Loucy (cell line): ENCODE data around the gene MOCS1.

Experiments used
- H2AFZ ChIP-seq: fragments of 200-600 bp; sonication (generic); 2 replicates; pipeline ENCODE4 v1.6.0; 2016; ENCODE audit warnings: antibody characterized with exemption, mild to moderate bottlenecking, low read length, moderate library complexity
- H3F3A ChIP-seq: fragments of 200-600 bp; 2 replicates; pipeline ENCODE4 v1.6.0; 2016; ENCODE audit warnings: antibody characterized with exemption, low read depth, mild to moderate bottlenecking
- H3K27me3 ChIP-seq: fragments of 200-600 bp; sonication (generic); 2 replicates; pipeline ENCODE4 v1.6.1; 2014; ENCODE audit warnings: low read length, mild to moderate bottlenecking; ENCODE audit not compliant: insufficient read depth, poor library complexity, severe bottlenecking
- H3K36me3 ChIP-seq: fragments of 200-600 bp; sonication (generic); 2 replicates; pipeline ENCODE4 v1.6.1; 2016; ENCODE audit warnings: low read length; ENCODE audit not compliant: insufficient read depth
- H3K4me1 ChIP-seq: fragments of 200-600 bp; sonication (generic); 2 replicates; pipeline ENCODE4 v1.5.1; 2014; ENCODE audit warnings: low read length, mild to moderate bottlenecking; ENCODE audit not compliant: insufficient read depth, poor library complexity, severe bottlenecking
- H3K4me2 ChIP-seq: fragments of 200-600 bp; sonication (generic); 2 replicates; pipeline ENCODE4 v1.6.0; 2014; ENCODE audit warnings: antibody characterized with exemption, low read length, low read depth, mild to moderate bottlenecking; ENCODE audit not compliant: poor library complexity, severe bottlenecking
- H3K4me3 ChIP-seq: fragments of 200-600 bp; sonication (generic); 2 replicates; pipeline ENCODE4 v1.5.1; 2014; ENCODE audit warnings: low read length, mild to moderate bottlenecking, mixed read lengths; ENCODE audit not compliant: poor library complexity, severe bottlenecking
- H3K79me2 ChIP-seq: fragments of 200-600 bp; sonication (generic); 2 replicates; pipeline ENCODE4 v1.6.1; 2014; ENCODE audit warnings: low read length; ENCODE audit not compliant: insufficient read depth
- H3K9ac ChIP-seq: fragments of 200-600 bp; sonication (generic); 2 replicates; pipeline ENCODE4 v1.6.0; 2014; ENCODE audit warnings: mild to moderate bottlenecking, low read depth, low read length, moderate library complexity; ENCODE audit not compliant: poor library complexity, severe bottlenecking
- H3K9me2 ChIP-seq: fragments of 200-600 bp; sonication (generic); replicated peaks from 2 replicates; pipeline ENCODE4 v1.6.1; 2016; ENCODE audit warnings: low read depth, low read length, mixed read lengths
- H3K9me3 ChIP-seq: fragments of 200-600 bp; sonication (generic); 2 replicates; pipeline ENCODE4 v1.6.1; 2014; ENCODE audit warnings: mild to moderate bottlenecking, antibody characterized with exemption, low read length, low read depth; ENCODE audit not compliant: insufficient read depth
- H4K20me1 ChIP-seq: fragments of 200-600 bp; sonication (generic); 2 replicates; pipeline ENCODE4 v1.6.0; 2014; ENCODE audit warnings: antibody characterized with exemption, low read length, mild to moderate bottlenecking; ENCODE audit not compliant: insufficient read depth, poor library complexity, severe bottlenecking
- CTCF ChIP-seq: fragments of 200-600 bp; sonication (generic); conservative IDR thresholded peaks from 2 replicates; pipeline ENCODE4 v1.5.1; 2014; ENCODE audit warnings: mild to moderate bottlenecking, antibody characterized with exemption, low read length
- EZH2phosphoT487 ChIP-seq: fragments of 200-600 bp; IDR thresholded peaks from 2 replicates; pipeline ENCODE4 v1.6.1; 2018; ENCODE audit warnings: antibody characterized with exemption, mild to moderate bottlenecking, moderate library complexity, borderline replicate concordance

The MOCS1 gene

GRCh38 chr6:39937686-39938333, 3.5 kb upstream of the MOCS1 start:
- no peaks in the 10 kb centered on the region for H3K36me3 ChIP-seq
- no peak overlapping the region for H3K9ac ChIP-seq
- TF ChIP-seq CTCF (no peak), EZH2phosphoT487 (no peak)
- no peak overlapping the region for H3K4me2 ChIP-seq
- H3K4me1 ChIP-seq: peaks cover 12% of the 10 kb centered on the region
- H3K27me3 ChIP-seq: no peaks in the 10 kb centered on the region
- H3K4me3 ChIP-seq: no peak overlapping the region
- H3K9me3 ChIP-seq: no peaks in the 10 kb centered on the region
- H3K79me2 ChIP-seq: no peaks in the 10 kb centered on the region
- no peak overlapping the region for H2AFZ ChIP-seq
- H3K9me2 ChIP-seq: no peaks in the 10 kb centered on the region
- no peaks in the 10 kb centered on the region for H4K20me1 ChIP-seq
- no peaks in the 10 kb centered on the region for H3F3A ChIP-seq

GRCh38 chr6:39936857-39937256, 2.6 kb upstream of the MOCS1 start:
- Histone ChIP-seq H3K4me1 (peaks cover 7% of the 10 kb centered on the region), H3F3A (no peaks in the 10 kb centered on the region), H3K4me3 (no peak overlapping the region), H3K36me3 (no peaks in the 10 kb centered on the region), H4K20me1 (no peaks in the 10 kb centered on the region), H3K27me3 (no peaks in the 10 kb centered on the region), H3K9me3 (no peaks in the 10 kb centered on the region), H3K9ac (no peak overlapping the region), H3K9me2 (no peaks in the 10 kb centered on the region), H2AFZ (no peak overlapping the region), H3K4me2 (no peak overlapping the region), H3K79me2 (no peaks in the 10 kb centered on the region)
- no peak for TF ChIP-seq CTCF
- no peak for TF ChIP-seq EZH2phosphoT487

GRCh38 chr6:39935241-39935640, 979 bp upstream of the MOCS1 start:
- H3F3A ChIP-seq: no peaks in the 10 kb centered on the region
- H3K4me1 ChIP-seq: no peaks in the 10 kb centered on the region
- no peaks in the 10 kb centered on the region for H3K9me3 ChIP-seq
- no peaks in the 10 kb centered on the region for H3K36me3 ChIP-seq
- H3K4me2 ChIP-seq: no peak overlapping the region
- no peak overlapping the region for H3K4me3 ChIP-seq
- H3K27me3 ChIP-seq: no peaks in the 10 kb centered on the region
- H3K9me2 ChIP-seq: no peaks in the 10 kb centered on the region
- H2AFZ ChIP-seq: no peak overlapping the region
- TF ChIP-seq EZH2phosphoT487 (no peak), CTCF (no peak)
- H3K79me2 ChIP-seq: no peaks in the 10 kb centered on the region
- no peak overlapping the region for H3K9ac ChIP-seq
- H4K20me1 ChIP-seq: no peaks in the 10 kb centered on the region
